Germinal center (tissue), 1 donor: ENCODE data around the gene CIP2A.

Experiments
- DNase-seq: peaks from one replicate; pipeline ENCODE4 v3.0.0; 2012; ENCODE audit warnings: mixed read lengths, low spot score

The CIP2A gene

DNA sequence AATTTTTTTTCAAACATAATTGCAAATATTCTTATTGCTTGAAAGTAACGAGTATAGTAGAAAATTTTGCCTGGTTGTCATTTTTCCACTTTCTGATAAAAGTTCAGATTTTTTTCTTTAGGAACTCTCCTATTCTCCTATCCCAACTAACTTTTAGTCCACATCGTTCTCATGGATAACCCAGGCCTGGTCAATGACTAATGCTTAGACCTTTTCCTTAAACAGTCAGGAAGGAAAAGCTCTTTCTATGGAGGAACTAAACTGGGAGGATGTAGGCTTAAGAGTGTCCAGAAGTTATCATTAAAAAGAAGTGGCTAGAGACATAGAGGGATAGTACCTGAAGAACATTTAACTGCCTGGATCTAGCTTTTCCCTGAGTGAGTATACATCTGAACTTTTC is 26.7 kb downstream of the CIP2A start:
- DNase-seq: no peak

DNA sequence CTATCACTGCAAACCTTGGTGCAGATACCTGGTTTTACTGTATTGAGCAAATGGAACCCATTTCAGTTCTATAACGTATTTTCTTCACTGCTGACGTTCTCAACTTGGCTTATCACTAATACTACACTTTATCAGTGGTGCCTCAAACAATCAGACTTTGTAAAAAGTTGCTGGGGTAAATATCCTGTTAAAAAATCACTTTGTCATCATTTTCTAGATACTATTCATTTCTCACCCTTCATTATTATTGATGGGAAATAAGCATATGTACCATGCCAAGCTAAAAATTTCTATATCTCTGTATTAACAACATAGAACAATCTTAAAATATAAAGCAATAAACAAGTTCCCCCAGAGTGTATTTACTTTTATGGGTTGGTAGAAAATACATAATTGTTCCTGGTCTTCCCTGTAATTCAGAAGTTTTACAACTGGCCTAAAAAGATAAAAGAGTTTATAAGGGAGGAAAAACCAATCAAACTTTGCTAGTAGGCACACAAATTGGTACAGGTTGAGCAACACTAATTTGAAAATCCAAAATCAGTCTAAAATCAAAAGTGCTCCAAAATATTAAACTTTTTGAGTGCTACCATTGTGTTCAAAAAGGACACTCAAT is 33.2 kb downstream of the CIP2A start:
- DNase-seq: no peak

DNA sequence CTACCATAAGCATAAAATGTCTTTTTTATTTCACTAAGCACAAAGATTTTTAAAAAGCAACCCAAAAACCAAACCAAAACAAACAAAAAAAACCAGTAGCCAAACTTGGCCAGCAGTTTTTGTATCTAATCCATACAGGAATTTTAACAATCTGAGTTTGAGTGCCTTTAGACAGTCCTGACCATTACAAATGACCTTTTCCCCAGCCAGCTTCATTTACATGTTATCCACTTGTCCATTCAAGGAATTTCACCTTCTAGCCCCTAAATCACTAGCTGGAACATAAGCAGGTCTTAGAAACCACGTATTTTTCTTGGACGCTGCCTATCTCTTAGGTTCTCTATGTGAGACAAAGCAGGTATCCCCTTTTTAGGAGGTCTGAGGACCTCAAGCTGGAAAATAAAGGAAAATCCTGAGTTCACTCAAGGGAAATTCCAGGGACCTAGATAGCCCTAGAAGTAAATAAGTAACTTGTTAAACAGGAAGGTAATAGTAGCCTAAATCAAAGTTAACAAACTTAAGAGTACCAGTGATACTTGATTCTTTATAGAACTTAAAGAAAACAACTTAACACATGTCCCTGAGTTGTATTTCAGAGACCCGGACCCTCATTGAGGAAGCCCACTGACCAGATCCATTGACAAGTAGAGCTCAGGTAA is 34.2 kb downstream of the CIP2A start:
- DNase-seq: no peak

DNA sequence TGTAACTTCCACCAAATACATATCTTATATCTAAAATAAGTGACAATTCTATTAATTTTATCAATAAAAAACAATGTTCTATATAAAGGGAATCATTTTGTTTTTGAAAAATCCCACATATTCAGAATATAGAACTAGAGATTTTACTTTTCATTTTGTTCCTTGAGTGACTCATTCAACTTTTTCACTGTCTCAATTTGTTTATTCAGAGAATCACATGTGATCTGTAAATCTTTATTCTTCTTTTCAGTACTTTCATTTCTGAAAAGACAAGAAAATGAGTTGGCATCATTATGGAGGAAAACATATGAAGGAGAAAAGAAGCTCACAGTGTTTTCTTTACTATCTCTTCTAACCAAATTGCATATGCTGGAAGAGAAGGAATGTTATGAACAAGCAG is 35.0 kb downstream of the CIP2A start:
- DNase-seq: no peak

DNA sequence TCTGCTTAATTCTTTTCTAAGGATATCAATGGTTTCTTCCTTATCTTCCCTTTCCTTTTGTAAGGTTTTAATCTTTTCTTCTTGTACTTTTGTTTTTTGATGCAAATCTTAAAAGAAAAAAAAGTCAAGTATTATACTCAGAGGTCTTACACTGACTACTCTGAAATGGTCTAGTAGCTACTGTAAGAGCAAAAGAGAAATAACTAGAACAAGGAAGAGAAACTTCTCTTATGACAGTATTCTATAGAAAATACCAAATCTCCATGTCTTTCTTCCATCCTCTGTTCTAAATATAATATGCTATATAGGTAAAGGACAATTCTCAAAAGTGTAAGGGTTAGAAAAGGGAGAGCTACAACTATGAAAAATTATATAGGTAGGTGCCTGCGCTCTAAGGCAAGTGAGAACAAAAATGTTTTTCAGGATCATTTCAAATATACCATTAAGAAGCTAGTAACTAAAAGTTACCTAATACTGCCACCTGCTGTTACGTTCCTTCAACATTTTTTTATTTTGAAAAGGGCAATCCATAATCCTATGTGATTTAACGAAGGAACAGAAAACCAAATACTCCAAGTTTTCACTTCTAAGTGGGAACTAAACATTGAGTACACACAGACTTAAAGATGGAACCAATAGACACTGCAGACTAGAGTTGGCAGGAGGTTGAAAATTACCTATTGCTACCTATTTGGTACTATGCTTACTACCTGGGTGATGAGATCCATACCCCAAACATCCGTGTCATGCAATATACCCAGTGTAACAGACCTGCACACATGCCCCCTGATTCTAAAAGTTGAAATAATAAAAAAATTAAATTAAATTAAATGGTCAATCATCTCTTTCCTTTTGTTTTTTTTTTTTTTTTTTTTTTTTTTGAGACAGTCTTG is 36.7 kb downstream of the CIP2A start:
- DNase-seq: no peak

DNA sequence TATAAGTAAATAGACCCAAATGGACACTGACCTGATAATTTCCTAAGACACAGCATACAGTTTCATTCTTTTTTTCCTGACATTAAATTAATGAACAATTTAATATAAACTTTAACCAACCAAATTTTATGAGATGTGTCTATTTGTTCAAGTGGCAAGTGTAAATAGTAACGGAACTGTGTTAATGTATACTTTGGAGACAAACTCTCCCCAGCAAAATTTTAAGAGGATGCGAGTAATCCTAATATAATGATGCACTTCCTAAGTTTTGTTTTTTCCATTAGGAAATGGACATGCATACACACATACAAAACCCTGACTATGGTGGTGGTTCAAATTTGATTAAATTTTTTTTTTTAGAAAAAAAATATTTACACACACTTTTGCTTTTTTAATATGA is 40.4 kb downstream of the CIP2A start:
- DNase-seq: no peak

DNA sequence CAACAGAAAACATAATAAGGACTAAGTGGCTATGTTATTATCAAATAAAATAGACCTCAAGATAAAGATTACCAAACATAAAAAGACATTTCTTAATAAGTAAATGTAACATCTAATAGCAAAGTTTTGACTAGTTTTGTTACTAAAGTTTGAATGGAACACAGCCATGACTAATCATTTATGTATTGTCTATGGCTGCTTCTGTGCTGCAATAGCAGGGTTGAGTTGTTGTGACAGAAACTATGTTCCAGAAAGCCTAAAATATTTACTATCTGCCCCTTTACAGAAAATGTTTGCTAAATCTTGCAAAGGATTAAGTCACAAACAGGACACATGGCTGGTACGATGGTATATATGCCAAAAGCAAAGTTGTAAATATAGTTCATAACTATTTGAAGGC is 40.9 kb downstream of the CIP2A start:
- no peak for DNase-seq

DNA sequence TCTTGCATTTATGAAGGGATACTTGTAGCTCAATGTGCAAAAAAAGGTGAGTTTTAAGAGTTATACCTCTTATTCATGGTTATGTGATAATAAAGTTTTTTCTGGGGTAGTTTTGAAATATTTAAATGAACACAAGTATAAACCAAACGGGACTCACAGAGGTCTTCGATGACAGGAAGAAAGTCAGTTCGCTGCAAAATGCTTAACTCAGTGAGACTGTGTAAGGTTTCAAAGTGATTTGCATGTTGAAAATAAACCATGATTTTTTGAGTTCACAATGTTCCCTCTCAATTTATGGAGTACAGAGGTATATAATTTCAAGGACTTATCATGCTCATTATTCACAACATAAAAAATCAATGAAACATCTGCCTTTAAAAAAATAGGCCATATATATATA is 42.5 kb downstream of the CIP2A start:
- no peak for DNase-seq

DNA sequence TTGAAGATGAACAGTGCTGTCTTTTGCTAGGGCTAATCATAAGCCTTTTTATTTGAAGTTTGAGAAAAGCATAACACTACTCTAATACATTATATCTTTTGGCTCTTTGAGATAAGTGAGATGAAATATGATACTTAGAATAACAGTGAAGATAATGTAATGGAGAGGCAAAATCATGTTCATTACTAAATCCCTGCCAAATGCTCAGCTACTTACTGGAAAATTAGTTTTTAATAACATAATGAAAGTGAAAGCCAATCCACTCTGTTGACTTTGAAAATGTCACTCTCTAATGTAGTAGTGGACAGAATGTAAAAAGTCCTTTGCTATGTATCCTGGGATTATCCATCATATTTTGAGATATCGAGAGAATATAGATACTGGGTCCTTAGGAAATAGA is 43.0 kb downstream of the CIP2A start:
- DNase-seq: no peak

DNA sequence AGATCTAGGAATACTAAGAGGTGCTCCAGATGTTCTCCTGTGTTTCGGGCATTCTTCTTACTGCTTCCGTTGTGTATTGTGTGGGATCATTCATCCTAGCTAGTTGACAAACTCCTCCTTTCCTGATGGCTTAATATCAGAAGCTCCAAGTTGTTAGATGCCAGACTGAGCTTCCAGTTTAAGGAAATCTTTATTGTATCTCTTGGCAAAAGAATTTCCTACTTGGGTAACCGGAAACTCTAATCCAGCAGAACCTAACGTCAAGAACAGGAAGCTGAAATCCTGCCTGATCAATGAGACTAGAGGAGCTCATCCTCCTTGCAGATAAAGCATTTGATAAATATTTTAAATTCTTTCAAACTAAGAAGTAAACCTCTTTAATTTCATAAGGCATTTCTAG is 51.2 kb downstream of the CIP2A start:
- no peak for DNase-seq

DNA sequence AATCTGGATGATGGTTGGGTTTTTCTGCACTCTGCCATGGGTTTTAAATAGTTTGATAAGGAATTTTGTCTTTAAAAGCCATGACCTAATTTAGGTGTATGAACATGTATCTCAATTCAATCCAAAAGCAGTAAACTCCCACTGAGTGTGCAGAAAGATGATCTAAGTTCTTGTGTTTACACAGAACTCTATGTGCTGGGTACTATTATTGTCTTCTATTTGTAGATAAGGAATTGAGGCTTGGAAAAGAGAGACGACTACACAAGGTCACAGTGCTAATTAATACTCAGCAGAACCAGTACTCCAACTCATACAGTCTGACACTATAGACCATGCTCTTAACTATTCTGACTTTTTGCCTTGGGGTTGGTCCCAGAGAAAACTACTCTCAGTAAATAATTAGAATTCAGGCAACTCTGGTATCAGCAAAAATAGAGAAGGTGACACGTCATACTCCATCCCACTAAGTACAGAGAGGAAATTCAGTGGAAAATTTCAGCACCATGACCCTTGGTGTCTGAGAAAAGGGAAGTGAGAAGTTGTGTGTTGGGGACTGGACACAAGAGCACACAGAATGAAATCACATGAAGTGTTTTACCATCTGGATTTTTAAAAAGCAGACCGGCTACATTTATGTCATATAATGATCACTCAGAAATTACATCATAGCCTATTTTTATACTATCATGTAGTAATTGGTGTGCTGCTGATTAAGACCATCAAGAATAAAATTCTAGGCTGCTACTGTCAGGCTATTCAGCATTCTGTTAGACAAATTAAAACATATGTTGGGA is 60.6 kb downstream of the CIP2A start:
- DNase-seq: no peak

DNA sequence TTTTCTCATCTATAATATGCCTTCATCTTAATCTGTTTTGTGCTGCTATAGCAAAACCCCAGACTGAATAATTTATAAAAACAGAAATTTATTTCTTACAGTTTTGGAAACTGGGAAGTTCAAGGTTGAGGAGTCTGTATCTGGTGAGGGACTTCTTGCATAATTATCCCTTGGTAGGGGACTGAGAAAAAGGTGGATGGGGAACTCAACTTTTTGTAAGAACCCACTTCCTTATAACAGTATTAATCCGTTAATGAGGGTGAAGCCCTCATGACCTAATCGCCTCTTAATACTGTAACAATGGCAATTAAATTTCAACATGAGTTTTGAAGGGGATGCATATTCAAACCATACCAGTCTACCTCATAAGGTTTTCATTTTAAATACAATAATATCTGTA is 61.4 kb downstream of the CIP2A start:
- DNase-seq: no peak

DNA sequence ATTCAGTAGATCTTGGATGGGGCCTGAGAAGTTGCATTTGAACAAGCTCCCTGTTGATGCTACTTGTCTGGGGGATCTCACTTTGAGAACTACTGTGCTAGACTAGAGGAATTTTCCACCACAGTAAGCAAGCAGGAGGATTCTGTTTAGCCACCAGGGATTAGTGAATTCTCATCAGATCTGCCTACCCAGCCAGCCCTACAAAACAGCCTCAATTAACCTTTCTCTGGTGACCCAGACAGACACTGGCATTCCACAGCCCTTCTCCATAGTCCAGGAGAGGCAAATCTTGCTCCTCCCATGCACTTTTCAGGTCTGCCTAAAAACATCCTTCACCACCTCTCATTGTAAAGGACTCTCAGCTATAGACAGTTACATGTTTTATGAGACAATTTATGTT is 62.1 kb downstream of the CIP2A start:
- DNase-seq: no peak

DNA sequence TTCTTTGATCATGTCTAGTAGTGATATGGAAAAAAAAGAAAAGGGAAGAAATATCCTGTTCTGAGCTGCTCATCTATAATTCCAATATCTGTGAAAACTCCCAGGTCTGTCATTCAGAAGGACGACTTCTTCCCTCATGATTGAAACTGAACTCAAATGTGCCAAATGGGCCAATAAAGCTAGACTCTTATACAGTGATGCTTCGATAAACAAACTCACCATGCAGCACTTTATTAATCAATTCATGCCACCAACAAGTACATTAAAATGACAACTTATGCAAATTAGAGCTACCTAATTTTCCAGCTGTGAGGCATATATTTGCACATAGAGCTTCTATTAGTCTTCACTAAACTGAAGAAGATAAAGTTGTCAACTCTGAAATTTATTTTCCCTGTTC is 63.3 kb downstream of the CIP2A start:
- no peak for DNase-seq

DNA sequence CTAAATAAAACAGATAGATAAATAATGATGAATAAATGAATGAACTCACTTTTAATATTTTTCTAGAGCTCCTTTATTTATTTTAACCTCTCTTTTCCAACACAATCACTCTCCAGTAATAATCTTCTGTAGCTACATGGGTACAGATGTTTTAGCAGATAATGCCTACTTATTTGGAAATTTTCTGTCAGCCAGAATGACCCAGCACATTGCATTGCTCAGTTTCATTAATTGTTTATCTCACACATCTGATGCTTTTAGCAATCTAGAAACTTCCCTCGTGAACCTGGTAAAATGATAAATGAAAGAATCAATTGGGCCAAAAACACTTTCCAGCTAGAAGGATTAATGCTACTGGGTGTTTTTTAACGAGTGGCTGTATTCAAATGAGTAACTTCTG is 64.0 kb downstream of the CIP2A start:
- DNase-seq: no peak

DNA sequence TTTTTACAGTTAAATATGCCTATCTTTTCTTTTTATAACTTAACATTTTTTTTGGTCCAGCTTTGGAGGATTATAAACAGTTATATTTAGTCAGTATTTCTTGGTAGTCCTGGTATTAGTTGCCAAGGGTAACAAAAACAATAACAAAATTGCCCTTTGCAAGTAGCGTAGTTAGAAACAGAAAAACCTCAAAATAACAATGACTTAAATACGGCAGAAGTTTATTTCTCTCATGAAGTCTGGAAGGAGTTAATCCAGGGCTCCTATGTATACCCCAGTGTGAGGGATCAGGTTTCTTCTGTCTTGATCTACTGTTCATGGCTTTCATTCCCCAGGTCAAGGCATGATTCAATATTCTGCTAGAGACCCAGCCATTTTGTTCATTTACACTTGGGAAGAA is 64.7 kb downstream of the CIP2A start:
- DNase-seq: no peak

DNA sequence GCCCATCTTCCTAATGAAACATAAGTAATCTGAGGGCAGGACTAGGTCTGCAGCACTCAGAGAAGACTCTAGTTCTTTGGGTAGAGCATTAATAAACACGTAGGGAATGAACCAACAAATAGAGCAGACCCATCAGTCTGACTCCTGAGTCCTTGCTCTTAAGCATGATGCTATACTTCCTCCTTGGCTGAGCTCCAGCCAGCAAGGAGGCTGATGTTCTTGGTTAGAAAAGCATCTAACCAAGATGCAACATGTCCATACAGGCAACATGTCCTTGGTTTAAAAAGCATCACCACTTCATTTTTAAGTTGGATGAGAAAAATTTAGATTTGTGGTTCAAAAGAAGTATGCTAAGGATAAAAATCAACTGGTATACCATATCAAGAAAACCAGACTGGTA is 70.3 kb downstream of the CIP2A start:
- no peak for DNase-seq

DNA sequence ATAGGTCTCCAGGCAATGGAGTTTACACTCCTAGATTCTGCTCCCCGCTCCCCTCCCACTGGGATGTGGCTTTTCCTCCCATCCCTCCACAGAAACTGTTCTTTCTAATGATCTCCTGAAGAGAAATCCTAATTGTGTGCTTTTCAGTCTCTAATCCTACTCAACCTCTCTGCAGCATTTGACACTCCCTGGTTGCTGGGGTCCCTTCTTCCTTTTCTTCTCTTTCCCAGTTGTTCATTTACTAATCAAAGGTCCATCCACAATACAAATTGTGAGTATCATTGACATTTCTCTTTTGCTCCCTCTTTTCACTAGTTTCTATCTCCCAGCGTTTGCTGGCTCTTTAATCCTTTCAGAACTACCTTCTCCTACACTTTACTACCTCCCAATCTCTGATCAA is 72.4 kb downstream of the CIP2A start:
- DNase-seq: no peak

DNA sequence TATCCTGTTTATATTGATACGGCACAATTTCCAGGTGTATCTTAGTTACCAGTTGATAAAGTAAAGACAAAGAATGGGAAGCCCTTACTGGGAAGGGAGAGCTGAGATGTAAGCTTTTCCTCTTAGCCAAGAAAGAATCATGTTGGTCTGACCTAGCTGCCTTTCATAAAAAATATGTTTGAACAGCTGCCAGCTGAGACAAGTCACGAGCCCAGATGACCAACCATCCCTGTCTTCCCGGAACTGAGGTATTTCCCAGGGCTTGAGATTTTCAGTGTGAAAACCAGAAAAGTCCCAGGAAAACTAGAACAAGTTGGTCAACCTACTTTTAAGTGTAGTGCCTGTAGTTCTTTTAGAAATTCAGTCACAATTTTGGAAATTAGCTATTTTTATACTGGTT is 75.3 kb downstream of the CIP2A start:
- DNase-seq: no peak

DNA sequence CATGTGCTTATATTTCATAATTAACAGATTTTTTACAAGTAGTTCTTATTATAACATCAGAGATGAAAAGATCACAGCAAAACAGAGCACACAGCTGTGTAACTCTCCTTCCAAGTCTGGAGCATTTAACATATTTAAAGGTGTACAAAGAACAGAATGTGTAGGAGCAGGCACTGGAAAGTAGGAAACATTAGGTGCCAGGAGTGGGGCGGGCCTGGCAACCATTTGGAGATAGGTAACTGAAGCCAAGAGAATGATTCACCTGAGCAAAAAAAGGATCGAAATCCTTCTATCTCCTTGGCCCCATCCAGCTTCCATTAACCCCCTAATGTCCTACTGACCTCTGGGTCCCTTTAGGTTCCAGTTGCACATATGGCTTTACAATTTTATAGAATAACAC is 76.6 kb downstream of the CIP2A start:
- DNase-seq: no peak

DNA sequence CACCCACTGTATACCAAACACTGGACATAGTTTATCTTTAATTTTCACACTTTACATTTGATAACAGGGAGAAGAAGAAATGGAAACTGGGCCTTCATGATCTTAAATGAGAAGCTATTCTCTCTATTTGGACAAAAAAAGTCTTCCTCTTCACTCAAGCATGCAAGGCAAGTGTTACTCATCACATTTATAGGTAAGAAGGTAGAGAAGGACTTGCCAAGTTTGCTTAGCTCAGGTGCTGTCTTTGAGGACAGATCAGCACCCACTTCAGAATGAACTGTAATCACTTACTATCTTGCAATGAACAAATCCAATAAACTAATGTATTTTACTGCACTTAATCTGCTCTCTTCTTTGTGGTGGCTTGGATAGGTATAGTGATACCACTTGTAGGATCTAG is 77.7 kb downstream of the CIP2A start:
- DNase-seq: no peak

DNA sequence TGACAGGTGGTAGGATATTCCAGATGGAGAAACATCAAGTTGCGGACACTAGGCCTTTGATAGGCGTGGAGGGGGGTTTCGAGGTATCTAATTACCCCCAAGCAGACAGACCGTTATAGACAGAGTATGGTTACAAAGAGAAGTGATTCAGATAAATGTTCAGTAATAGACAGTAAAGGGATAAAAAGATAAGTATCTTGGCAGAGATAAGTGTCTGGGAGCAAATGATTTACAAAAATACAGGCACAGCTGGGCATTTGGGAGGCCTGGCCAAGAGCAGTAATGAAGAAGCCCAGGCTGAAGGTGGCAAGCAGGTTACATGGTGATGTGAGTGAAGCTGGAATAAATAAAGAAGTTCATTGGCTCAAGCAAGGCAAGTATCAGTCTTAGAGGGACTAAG is 78.2 kb downstream of the CIP2A start:
- no peak for DNase-seq

DNA sequence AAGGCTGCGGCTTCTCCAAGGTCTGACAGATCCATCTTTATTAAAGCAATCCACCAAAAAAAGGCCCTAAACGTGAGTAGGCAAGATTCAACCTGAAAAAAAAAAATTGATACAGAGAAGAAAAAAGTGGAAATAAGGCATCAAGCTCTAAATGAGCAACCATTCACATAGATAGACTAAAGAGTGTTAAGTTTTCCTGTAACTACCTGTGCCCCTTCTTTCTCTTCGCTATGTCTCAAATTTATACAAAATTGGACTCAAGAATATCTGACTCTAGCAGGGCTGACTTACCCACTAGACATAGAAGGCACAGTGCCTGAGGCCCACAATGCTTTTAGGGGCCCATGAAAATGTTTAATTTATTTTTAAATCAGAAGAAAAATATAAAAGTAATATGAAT is 78.7 kb downstream of the CIP2A start, which contains the start of gene MYH15:
Gene MYH15, minus strand, starts transcription at position 101 of the 400 bp plus-strand sequence. Its CDS starts 66 bp downstream, at position 35.
- DNase-seq: no peak
